Medulla oblongata (tissue), 1 donor: ENCODE data around the gene NIN.

Experiments used
- DNase-seq: peaks from one replicate; pipeline ENCODE4 v3.0.0-alpha.2; 2015; ENCODE audit errors: extremely low spot score

Gene NIN, protein sequence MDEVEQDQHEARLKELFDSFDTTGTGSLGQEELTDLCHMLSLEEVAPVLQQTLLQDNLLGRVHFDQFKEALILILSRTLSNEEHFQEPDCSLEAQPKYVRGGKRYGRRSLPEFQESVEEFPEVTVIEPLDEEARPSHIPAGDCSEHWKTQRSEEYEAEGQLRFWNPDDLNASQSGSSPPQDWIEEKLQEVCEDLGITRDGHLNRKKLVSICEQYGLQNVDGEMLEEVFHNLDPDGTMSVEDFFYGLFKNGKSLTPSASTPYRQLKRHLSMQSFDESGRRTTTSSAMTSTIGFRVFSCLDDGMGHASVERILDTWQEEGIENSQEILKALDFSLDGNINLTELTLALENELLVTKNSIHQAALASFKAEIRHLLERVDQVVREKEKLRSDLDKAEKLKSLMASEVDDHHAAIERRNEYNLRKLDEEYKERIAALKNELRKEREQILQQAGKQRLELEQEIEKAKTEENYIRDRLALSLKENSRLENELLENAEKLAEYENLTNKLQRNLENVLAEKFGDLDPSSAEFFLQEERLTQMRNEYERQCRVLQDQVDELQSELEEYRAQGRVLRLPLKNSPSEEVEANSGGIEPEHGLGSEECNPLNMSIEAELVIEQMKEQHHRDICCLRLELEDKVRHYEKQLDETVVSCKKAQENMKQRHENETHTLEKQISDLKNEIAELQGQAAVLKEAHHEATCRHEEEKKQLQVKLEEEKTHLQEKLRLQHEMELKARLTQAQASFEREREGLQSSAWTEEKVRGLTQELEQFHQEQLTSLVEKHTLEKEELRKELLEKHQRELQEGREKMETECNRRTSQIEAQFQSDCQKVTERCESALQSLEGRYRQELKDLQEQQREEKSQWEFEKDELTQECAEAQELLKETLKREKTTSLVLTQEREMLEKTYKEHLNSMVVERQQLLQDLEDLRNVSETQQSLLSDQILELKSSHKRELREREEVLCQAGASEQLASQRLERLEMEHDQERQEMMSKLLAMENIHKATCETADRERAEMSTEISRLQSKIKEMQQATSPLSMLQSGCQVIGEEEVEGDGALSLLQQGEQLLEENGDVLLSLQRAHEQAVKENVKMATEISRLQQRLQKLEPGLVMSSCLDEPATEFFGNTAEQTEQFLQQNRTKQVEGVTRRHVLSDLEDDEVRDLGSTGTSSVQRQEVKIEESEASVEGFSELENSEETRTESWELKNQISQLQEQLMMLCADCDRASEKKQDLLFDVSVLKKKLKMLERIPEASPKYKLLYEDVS (N-terminal part only)

DNA sequence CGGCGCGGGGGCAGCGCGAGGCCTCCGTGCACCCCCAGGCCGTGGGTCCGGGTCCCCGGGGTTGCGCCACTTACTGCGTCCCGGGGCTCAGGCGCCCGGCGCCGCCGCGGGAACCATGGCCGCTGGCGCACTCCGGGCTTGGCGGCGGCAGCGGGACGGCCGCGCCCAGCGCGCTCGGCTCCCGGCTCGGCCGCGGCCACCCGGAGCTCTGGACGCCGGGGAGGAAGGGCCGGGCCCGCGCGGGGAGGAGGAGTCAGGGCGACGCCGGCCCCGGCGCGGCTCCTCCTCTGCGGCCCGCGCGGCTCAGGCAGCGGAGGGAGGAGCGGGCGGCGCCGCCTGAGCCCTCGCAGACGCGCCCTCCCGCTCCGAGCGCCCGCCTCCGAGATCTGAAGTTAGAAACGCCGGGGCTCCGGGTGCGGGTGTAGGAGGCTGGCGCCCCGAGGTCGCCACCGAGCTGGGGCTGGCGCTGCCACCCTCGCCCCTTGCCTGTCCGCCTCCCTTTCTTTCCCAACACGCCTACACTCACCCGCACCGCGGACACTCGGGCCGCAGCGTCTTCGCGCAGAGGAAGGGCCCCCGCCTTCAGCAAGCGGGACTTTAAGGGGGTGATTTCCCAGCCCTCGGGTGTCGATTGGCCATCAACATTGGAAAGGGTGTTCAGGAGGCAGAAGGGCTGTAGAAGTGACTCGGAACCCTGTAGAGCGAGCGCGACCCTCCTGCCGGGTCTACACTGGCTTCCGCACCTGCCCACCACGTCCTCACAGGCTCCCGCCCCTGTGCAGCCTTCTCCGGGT, at the start of gene NIN:
NIN (minus strand) TSS at position 231 of the 794 bp plus-strand sequence. CDS start 9,106 bp downstream, outside the sequence.
- peak; percentile 77 for DNase-seq

DNA sequence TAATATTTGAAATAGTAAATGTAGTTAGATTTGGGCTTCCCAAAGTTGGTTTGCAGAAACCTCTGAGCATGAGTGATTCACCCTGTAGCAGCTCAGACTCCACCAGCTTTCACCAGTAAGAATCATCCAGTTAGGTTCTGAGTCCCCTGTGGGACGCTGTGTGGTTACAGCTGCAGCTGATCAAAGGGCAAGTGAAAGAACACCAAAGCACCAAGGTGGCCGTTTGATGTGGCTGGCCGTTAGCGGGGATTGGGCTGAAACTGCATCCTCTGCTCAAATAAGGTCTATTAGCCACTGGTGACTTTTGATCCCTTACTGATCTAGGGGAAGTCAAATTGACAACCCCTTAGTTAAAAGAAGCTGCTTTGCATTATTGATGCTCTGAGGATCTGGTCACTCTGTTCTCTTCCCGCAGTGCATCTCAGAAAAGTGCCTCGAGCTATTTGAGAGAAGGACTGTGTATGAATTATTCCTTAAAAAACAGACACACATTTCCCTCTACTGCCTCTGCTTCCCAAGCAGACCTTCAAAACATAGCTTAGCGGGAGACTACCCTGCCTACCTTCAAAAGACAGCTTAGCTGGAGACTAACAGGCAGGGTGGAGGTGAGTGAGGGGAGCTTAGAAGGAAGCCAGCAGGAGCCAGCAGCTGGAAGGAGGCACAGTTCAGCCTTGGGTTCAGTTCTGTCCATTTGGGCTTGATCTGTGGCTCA, 44.6 kb upstream of the NIN start:
- DNase-seq, result no peak

- DNase-seq, result no peak
Measured at GRCh38 chr14:50874757-50875156, 43.8 kb upstream of the NIN start.

DNA sequence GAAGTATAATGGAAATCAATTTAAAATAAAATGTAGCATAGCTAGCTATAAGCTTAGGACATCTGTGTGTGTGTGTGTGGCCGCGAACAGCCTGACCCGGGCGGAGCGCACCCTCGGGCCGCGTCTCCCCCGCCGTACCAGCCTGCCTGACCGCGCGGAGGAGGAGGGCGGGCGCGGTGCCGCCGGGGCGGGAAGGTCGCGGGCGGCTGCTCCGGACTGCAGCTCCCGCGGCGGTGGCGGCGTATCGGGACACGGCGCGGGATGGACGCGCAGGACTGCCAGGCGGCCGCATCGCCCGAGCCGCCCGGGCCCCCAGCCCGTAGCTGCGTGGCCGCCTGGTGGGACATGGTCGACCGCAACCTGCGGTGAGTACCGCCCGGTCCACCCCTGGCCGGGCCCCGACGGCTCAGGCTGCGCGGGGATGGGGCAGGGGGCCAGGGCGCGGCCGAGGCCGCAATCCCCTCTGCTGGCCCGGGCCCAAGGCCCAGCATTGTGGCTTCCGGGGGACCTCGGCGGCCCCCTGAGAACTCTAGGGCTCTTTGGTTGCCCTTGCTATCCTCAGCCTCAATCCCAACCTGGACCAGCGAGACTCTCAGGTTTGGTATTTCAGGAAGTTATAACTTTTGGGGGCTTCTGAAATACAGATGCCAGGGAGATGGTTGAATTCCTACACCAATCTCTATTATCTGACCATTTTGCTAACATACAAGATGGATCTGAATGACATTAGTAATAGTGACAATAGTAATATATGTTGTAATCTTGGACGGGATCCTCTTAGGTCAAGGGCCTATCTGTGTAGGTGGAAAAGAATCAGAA, 41.2 kb upstream of the NIN start, which contains the start of gene ABHD12B:
ABHD12B (plus strand) TSS at position 140 of the 819 bp plus-strand sequence; CDS start at position 262, 122 bp downstream.
- no peak for DNase-seq

DNA sequence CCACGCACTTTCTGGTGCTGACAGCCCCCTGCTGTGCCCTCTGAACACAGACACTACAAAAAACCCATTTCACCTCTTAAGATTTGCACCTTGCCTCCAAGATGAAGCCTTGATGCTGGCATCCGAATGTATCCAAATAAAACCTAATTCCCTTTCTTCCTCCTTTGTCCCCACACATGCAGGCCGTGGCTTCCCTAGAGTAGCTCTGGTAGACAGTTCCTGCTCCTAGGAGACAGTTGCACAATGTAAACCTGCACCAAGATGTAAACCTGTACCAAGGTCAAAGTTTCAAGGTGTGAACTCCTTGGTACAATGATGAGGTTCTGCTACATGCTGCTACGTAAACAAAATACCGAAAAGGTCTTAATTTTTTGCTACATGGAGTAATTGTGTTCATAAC, 40.3 kb upstream of the NIN start:
- no peak for DNase-seq

GRCh38 chr14:50865391-50866076, 34.6 kb upstream of the NIN start:
- no peak for DNase-seq

- no peak for DNase-seq
Measured at GRCh38 chr14:50864946-50865345, 34.0 kb upstream of the NIN start.

DNA sequence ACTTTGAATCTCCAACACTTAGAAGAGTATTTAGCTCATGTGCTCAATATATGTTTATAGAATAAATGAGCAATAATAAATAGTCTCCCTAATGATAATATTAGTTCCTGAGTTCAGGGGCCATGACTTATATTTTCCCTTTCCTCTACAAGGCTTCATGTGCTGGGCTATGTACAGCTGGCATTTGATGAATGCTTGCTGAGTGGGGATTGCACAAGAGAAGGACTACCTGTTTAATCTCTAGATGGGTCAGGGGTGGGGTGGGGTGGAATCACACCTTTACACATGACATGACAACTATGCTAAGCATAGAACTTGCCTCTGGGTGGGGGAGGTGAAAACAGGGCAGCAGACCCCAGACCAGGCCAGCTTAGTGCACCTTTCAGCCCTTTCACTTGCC, 33.3 kb upstream of the NIN start:
- DNase-seq, result no peak

GRCh38 chr14:50862036-50862570, 31.1 kb upstream of the NIN start:
- DNase-seq, result peak; percentile 16

DNA sequence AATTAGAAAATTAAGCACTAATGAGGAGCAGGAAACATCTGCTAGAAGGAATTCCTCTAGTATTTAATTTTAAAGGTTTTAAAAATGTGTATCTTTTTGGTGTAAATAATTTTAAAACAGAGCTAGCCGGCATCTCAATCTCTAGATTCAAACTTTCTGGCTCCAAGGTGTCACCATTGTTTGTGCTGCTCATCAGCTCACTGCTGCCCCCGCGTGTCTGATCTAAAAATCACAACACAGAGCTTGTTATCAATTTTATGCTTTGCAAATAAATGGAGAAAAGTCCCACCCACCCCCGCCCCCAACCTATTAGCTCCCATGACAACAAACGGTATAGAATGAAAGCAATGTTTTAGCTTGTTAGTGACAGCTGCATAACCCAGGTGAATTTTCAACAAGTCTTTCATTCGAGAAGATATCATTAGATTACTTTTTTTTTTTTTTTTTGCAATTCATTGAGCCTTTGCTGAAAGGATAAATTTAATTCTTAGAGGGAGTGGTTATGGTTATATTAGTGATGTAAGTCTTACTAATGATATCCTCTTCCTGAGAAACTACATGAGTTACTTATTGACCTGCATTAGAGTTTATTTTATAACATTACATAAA, 29.6 kb upstream of the NIN start:
- peak; percentile 92 for DNase-seq

GRCh38 chr14:50859296-50859624, 28.3 kb upstream of the NIN start:
- no peak for DNase-seq

- no peak for DNase-seq
Measured at GRCh38 chr14:50856660-50857059, 25.7 kb upstream of the NIN start.

GRCh38 chr14:50855558-50855957, 24.6 kb upstream of the NIN start:
- DNase-seq, result no peak

GRCh38 chr14:50854521-50854920, 23.6 kb upstream of the NIN start:
- no peak for DNase-seq

DNA sequence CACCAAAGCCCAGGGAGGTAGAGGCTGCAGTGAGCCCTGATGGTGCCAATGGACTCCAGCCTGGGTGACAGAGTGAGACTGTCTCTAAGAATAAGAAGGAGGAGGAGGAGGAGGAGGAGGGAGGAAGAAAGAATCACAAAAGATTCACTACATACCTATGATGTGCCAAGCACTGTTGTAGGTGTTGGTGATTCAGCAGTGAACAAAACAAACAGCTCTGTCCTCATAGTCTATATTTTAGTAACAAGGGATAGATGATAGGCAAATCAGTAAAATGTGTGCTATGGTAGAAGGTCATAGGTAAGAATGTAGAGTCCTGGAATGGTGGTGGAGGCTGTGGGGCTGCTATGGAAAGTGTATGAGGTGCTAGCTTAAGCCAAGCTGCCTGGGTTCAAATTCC, 22.9 kb upstream of the NIN start:
- DNase-seq, result no peak

- no peak for DNase-seq
Measured at GRCh38 chr14:50846226-50846880, 15.4 kb upstream of the NIN start.

- DNase-seq, result no peak
Measured at GRCh38 chr14:50845166-50845565, 14.2 kb upstream of the NIN start.

GRCh38 chr14:50844391-50844790, 13.4 kb upstream of the NIN start:
- no peak for DNase-seq
